HTERT RPE-1 (cell line): Measurements from ENCODE around the gene TLDC2.
"Not testable (repeated sequence)": the region's sequence is repeated elsewhere in the genome, so short reads cannot be mapped to it uniquely, and the experiment has no call there.

Experiments used
- in situ Hi-C: fragments of 300-500 bp; cut with MboI; formaldehyde crosslinking; loops from 4 replicates; pipeline ENCODE4 v1.14.3; 2020; ENCODE audit warnings: low sequenced_read_pairs

TLDC2 gene

DNA sequence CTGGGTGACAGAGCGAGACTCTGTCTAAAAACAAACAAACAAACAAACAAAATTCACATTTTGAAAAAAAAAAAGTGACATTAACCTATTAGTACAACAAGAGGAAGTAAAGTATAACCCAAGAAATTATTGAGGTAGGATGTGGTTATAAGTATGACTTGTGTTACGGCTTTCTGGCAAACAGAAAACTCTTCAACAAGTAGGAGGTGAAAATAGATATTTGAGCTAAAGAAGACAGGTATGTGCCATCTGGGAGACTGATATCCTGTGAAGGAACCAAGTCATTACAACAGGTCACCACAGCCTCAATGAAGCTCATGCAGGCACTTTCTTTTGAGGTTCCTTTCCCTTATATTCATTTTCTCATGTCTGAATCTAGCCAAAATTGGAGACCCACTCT is 28.8 kb downstream of the TLDC2 start:
- in situ Hi-C loops = no loop called here

DNA sequence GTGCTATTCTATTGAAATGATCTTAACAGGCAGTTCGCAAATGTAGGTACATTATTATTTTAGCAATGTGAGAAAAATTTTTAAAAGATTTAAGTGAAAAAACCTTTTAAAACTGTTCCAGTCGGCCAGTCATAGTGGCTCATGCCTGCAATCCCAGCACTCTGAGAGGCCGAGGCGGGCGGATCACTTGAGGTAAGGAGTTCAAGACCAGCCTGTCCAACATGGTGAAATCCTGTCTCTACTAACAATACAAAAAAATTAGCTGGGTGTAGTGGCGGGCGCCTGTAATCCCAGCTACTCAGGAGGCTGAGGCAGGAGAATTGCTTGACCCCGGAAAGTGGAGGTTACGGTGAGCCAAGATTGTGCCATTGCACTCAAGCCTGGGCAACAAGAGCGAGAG is 29.6 kb downstream of the TLDC2 start:
- in situ Hi-C loops = not testable (repeated sequence)

DNA sequence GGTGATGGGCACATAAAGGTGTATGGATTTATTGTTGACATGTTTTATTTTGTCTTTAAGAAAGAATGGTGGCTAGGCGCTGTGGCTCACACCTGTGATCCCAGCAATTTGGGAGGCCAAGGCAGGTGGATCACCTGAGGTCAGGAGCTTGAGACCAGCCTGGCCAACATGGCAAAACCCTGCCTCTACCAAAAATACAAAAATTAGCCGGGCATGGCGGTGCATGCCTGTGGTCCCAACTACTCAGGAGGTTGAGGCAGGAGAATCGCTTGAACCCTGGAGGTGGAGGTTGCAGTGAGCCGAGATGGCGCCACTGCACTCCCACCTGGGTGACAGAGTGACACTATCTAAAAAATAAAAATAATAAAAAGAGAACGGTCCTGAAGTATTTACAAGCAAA is 30.1 kb downstream of the TLDC2 start:
- in situ Hi-C loops = not testable (repeated sequence)

DNA sequence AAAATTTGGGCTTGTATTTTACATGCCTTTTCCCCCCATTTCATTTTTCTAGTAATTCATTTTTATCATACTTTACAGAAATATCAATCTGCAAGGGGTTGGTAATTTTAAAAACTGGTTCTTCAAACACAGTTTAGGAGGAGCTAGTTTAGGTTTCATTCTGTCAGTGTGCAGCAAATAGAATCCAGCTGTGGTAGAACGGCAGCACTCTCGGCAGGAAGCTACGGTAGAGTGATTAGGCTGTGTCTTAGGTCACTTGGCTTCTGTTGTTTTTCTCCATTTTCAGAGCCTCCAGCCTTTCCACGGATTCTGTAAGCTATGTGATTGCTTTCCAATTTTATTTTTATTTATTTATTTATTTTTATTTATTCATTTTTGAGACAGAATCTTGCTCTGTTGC is 32.7 kb downstream of the TLDC2 start:
- in situ Hi-C loops = no loop called here

DNA sequence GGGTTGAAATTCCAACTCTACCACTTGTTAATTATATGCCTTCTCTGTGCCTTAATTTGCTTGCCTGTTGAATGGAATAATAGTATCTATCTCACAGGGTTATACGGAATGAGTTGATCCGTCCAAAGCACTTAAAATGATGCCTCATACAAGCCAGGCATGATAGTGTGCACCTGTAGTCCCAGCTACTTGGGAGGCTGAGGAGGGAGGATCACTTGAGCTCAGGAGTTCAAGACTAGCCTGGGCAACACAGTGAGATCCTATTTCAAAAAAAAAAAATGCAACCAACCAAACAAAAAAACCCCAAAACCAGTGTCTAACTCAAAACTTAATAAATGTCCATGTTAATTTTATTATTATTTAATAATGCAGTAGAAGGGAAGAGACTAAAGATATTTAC is 40.3 kb downstream of the TLDC2 start:
- in situ Hi-C loops = no loop called here

DNA sequence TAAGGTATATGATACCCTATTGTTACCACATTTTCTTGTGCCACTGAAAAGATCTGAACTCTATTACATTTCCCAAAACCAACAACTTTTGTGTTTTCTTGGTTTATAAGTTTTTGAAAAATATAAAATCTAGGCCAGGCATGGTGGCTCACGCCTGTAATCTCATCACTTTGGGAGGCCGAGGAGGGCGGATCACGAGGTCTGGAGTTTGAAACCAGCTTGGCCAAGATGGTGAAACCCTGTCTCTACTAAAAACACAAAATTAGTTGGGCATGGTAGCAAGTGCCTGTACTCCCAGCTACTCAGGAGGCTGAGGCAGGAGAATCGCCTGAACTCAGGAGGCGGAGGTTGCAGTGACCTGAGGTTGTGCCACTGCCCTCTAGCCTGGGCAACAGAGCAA is 41.3 kb downstream of the TLDC2 start:
- in situ Hi-C loops = no loop called here

- in situ Hi-C loops = no loop called here
Observed at GRCh38 chr20:36917943-36918342, 42.0 kb downstream of the TLDC2 start.

DNA sequence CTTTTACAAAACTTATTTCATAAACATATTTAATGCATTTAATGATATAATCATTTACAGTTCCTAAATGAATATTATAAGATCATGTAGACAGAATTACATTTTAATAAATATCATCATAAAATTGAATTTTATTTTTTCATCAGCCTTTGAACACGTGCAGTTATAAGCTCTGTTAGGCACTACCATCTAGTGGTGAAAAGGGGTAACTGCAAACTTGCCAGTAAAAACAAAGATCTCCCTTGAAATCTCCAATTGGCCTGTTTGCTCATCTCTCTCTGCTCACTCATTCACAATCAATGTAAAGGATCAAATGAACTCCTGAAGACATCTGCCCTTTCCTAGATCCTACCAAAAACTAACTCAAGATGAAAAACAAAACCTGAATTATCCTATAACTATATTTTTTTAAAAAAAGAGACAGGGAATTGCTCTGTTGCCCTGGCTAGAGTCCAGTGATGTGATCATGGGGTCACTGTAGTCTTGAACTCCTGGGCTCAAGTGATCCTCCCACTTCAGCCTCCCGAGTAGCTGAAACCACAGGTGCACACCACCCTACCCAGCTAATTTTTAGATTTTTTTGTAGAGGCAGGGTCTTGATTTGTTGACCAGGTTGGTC is 43.9 kb downstream of the TLDC2 start:
- in situ Hi-C loops = no loop called here

DNA sequence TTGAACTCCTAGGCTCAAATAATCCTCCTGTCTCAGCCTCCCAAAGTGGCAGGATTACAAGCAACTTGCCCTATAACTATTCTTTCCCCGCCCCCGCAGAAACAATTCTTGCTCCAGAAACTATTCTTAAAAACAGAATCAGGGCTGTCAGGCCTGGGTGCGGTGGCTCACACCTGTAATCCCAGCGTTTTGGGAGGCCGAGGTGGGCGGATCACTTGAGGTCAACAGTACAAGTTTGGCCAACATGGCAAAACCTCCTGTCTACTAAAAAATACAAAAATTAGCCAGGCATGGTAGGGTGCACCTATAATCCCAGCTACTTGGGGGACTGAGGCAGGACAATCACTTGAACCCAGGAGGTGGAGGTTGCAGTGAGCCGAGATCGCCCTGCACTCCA is 44.4 kb downstream of the TLDC2 start:
- in situ Hi-C loops = no loop called here

GRCh38 chr20:36924167-36925045 is 48.5 kb downstream of the TLDC2 start:
- in situ Hi-C loops = no loop called here

- in situ Hi-C loops = no loop called here
Observed at GRCh38 chr20:36925234-36925633, 49.3 kb downstream of the TLDC2 start.

DNA sequence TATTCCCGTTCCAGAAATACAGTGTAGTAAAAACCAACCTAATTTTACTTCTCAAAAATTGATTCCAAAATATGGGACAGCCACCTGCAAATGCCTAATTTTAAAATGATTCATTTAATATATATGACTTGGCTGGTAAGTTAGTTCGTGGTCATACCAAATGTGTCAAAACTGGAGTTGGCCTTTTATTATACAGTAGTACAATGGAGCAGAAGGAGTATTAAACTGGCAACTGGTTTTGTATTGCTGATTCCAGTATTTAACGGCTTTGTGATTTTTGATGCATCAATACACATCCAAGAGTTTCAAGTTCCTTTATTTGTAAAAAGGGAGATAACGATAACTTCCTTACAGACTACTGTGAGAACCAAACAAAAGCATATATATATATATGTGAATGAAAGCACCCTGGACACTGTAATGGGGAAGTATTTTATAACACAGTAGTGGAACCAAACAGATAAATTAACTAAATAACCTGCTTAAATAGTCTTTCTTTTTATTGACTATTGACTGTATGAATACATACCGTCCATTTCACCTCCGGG is 50.8 kb downstream of the TLDC2 start:
- in situ Hi-C loops = no loop called here

DNA sequence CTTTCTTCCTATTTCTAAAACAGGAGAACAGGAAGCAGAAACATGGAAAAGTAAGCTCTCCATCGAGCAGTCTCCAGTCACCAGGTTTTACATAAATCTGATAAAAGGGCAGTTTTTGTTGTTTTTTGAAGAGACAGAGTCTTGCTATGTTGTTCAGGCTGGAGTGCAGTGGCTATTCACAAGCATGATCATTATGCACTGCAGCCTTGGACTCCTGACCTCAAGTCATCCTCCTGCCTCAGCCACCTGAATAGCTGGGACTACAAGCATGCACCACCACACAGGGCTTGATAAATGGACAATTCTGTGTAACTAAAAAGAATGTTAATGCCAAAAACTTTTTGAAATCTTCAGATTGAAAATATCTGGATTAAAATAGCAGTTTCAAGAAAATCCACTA is 51.8 kb downstream of the TLDC2 start:
- in situ Hi-C loops = no loop called here

GRCh38 chr20:36929290-36929689 is 53.4 kb downstream of the TLDC2 start:
- in situ Hi-C loops = no loop called here

DNA sequence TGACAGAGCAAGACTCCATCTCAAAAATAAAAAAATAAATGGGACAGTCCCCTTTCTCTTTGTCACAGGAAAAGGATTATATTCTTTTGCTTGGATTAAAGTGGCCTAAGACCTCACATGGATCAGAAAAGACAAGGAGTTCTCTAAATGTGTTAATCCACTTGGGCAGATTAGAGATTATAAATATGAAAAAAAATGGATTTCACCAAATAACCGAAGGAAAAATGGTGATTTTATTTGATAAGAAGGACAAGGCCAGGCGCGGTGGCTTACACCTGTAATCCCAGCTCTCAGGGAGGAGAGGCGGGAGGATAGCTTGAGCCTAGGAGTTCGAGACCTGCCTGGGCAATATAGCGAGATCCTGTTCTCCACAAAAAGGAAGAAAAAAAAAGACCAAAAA is 53.8 kb downstream of the TLDC2 start:
- in situ Hi-C loops = no loop called here

GRCh38 chr20:36932067-36932466 is 56.1 kb downstream of the TLDC2 start:
- in situ Hi-C loops = not testable (repeated sequence)

DNA sequence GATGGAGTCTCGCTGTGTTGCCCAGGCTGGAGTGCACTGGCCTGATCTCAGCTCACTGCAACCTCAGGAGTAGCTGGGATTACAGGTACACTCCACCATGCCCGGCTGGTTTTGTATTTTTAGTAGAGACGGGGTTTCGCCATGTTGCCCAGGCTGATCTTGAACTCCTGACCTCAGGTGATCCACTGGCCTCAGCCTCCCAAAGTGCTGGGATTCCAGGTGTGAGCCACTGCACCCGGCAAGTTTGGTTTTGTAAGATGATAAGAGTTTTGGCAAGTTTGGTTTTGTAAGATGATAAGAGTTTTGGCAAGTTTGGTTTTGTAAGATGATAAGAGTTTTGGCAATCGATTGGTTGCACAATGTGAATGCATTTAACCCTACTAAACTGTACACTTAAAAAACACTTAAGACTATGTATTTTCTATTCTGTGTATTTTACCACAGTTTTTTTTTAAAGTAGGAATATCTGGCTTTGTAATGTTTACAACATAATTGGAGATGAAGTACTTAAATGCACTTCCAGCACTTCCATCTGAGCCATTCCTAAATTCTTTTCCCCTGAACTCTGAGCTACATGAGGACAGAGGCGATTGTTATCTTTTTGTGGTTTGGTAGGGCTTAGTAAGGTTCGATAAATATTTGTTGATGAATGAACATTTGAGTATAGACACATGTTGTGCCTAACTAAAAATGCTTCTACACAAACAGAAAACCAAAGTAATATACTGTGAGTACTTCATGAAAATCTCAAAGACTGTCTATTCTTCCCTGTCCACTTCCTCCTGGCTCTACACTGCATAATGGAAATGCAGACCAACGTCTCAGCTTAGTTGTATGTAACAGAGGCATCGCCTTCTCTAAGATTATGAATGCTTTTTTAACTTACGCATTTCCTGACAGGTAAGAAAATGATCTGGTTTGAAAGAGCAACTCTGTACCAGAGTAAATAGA is 56.8 kb downstream of the TLDC2 start:
- in situ Hi-C loops = no loop called here

- in situ Hi-C loops = not testable (repeated sequence)
Observed at GRCh38 chr20:36933571-36933970, 57.6 kb downstream of the TLDC2 start.

GRCh38 chr20:36936341-36936740 is 60.4 kb downstream of the TLDC2 start:
- in situ Hi-C loops = no loop called here

- in situ Hi-C loops = not testable (repeated sequence)
Observed at GRCh38 chr20:36936761-36937401, 60.9 kb downstream of the TLDC2 start.

DNA sequence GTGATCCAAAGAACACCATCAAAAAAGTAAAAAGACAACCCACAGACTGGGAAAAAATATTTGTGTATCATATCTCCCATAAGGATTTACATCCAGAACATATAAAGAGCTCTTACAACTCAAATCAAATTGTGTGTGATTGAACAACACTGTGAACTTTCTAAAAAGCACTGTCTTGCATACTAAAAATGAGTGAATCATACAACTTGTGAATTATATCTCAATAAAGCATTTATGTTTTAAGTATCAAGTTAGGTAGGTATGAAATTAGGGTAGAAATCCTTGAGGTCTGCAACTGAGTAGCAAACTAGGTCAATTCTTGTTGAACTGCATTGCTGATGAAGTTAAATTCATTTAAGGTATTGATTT is 61.4 kb downstream of the TLDC2 start:
- in situ Hi-C loops = no loop called here
